HG03060 (cell line): ENCODE results near the gene DOCK1.

Experiments used
- ATAC-seq: cut with Tn5 transposase; IDR thresholded peaks from one replicate; pipeline ENCODE4 v1.9.1; 2021; ENCODE audit warnings: low read depth, moderate number of reproducible peaks; ENCODE audit not compliant: unreplicated experiment

Gene DOCK1

DNA sequence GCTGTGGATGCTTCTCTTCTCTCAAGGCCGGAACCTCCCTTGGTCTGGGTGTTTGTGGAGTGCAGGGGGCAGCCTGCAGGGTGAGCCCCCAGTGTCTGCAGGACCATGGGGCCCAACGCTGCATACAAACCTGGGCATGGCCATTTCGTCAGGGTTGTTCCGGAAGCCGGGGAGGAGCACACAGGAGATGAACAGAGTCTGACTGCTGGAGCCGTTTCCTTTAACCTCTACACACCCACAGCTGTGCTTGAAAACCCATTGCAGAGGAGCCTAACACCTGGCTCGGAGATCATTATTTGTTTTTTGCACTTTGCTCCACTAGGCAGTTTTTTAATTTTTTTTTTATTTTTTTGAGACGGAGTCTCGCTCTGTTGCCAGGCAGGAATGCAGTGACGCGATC is 458.8 kb downstream of the DOCK1 start:
- no peak for ATAC-seq

DNA sequence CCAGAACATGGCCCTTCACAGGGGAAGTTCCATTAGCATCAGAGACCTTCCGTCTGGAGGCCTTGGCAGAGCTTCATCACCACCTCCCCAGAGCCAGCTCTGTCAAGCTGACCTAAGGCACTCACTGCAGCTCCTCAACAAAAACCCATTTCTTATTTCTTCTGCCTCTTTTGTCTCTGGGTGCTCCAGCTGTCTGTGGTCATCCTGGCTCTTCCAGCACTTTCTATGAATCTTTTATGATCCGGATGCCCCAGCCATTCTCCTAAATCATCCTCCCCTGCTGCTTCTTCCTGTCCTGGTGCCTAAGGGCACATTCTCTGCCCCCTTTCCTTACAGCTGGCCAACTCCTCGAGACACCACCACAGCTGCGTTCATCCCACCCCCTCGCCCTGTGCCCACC is 462.9 kb downstream of the DOCK1 start:
- ATAC-seq, result no peak

GRCh38 chr10:127368929-127369328 is 463.7 kb downstream of the DOCK1 start:
- no peak for ATAC-seq

- ATAC-seq, result no peak
Observed at GRCh38 chr10:127370601-127371000, 465.4 kb downstream of the DOCK1 start.

- ATAC-seq, result no peak
Observed at GRCh38 chr10:127372361-127372760, 467.1 kb downstream of the DOCK1 start.

DNA sequence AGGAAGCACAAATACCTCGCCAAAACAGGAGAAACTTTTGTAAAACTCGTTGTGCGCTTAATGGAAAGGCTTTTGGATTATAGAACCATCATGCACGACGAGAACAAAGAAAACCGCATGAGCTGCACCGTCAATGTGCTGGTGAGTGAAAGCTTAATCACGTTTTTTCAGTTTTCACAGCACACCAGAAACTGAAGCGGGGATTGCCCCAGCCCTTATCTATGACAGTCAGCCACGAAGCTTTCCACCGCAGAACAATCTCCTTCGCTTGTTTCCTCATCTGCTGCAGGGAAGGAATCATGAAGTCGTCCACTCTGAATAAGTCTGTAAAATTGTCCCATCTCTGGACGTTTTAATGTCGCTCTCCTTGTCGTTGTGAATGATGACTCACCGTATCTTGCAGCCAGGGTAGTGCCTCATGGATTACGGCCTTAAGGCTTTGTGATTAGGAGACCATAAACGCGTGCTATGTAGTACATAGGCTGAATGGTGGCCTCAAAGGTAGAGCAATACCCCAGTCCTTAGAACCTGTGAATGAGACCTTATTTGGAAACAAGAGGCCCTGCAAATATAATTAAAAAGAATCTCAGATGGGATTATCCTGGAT is 468.9 kb downstream of the DOCK1 start:
- ATAC-seq, result no peak

GRCh38 chr10:127374901-127375300 is 469.7 kb downstream of the DOCK1 start:
- ATAC-seq, result no peak

GRCh38 chr10:127375461-127375860 is 470.2 kb downstream of the DOCK1 start:
- no peak for ATAC-seq

DNA sequence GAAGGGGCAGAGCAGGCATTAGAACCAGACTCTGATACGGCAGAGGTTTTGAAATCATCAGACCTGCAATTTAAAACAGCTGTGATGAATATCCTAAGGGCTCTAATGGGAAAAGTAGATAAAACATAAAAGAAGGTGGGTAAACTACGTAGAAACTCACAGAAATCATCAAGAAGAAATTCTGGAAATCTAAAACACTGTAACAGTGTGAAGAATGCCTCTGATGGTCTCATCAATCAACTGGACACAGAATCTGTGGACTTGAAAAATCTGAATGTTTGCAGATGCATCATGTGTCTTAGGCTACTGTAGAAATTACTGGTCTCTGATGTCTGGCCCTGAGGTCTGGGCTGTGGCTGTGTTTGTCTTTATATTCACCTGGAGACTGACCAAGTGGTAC is 470.8 kb downstream of the DOCK1 start:
- no peak for ATAC-seq

DNA sequence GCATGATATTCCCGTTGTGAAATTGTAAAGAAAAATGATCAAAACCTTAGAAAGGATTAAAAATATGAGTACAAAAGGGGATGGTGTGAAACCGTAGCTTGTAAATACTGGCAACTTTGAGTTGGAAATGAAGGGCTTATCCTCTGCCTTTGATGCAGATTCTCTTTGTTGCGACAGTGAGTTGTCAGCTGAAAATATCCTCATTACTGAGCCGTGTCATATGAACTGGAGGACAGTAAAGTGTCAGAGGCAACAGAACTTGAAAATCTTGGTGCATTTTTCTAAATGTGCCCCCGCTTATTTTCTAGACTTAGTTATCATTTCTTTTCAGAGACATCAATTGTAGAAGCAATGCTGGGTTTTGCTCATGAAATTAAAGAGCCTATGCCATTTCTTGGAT is 473.4 kb downstream of the DOCK1 start:
- ATAC-seq, result no peak

GRCh38 chr10:127384532-127384931 is 479.3 kb downstream of the DOCK1 start:
- ATAC-seq, result no peak

- ATAC-seq, result no peak
Observed at GRCh38 chr10:127385066-127385465, 479.8 kb downstream of the DOCK1 start.

GRCh38 chr10:127386606-127387327 is 481.5 kb downstream of the DOCK1 start:
- no peak for ATAC-seq

DNA sequence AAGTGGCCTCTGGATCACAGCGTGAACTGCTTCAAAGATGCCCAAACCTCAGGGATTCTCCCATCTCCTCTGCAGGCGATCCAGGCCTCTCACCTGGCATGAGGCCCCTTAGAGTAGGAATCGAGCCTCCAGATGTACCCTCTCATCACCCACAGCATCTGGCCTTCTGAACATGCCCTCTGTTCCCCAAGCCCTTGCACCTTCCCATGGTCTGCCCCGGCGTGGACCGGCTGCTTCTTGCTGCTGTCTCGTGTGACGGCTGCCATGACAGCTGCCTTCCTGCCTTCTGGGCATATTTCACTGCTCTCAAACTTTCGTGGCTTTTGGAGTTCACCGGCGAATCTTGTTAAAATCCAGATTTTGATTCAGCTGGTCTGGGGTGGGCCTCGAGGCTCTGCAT is 486.6 kb downstream of the DOCK1 start:
- ATAC-seq, result no peak

DNA sequence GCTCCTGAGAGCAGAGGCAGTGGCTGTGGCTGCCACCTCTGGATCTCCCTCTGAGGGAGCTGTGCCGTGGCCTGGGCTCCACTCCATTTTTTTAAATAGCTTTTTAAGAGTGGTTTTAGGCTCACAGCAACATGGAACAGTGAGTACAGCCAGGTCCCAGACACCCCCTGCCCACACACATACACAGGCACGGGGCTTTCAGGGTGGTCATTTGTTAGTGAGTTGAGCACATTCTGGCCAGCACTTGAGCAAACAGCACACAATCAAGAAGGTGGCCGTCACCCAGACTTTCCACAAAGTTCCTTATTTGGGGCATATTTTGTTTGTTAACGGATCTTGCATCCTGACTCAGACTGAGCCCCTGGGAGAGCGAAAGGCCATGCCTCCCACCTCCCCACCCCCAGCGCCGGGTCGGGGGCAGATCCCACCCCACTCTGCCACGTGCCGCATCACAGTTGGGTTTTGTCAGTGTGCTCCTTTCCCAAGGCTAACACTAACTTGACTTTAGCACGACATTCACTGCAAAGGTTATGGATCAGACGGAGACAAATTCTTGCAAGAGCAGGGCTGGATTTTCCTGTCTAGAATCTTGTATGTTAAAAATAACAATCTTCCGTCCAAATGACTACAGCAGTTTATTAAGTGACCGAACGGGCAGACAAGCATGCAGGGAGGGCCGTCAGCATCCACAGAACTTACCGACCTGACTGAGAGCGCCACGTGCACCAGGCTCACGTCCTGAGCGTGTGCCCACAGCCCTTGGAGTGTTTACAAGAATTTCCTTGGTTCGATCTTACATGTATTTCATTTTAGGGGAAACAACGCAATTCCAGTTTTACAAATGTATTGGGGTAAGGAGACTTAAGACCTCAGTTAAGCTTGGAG is 487.4 kb downstream of the DOCK1 start:
- ATAC-seq, result no peak

DNA sequence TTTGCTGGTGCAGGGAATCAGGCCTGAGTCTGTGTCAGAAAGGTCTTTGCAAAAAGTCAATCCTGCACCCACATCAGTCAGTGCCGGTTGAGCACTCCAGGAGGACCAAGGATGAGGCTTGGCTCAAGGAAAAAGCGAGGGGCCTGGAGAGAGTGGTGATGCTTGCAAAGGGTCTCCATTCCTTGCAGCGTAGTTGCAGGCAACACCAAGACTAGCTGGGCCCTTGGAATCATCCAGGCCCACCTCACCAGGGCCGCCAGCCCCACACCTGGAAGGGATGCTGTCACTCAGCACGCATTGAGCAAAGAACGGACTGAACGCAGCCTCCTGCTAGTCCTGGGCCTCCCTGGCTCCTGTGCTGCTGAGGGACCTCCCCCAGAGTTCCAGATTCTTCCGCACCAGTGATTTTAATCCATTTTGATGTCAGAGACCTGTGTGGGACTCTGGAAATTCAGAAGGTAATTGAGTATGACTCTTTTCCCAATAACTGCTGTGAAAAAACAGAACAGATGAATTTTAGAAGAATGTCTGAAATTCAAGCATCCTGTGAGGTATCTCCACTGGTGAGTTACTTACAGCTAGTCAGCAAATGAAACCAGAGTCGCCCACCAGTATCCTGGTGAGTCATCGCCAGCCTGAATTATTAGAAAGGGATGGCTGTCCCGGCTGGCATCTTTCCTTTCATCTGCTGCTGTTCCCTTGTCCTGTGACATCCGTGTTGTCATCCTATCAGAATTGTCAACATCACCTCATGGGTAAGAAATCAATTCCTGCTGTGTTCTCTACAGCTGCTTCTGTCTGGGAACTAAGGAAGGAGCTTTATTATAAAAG is 493.1 kb downstream of the DOCK1 start:
- no peak for ATAC-seq

GRCh38 chr10:127398971-127399365 is 493.7 kb downstream of the DOCK1 start:
- no peak for ATAC-seq

GRCh38 chr10:127399668-127400067 is 494.4 kb downstream of the DOCK1 start:
- no peak for ATAC-seq

GRCh38 chr10:127400216-127400615 is 495.0 kb downstream of the DOCK1 start:
- no peak for ATAC-seq

DNA sequence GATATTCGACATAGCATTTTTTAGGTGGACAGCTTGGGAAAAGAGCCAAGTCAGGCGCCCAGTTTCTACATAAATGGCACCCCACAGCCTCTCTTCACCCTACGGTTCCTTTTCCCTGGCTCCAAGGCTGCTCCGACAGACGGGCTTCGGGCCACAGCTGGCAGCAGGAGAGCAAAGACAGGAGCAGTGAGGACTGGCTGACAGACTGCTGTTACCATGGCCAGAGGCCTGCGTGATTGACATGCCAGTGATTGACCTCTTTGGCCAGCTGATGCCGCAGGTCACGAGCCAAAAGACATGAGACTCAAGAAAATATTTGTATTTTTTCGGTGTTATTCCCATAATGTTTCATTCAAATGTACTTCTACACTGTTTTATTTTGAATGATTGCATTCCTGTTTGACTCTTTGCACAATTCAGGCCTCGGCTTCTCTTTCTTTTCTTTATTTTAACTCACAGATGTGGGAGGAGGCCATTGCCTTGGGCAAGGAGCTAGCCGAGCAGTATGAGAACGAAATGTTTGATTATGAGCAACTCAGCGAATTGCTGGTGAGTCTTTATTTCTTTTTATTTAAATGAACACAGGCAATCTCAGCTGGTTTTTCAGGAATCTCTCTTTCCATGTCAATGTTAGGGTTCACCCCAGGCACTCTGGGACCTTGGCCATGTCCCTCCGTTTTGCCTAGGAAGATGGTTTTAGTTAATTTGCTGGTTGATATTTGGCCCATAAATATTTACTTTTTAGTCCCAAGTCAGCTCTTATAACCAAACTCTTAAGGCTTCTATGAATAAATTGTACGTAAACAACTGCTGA is 497.6 kb downstream of the DOCK1 start:
- no peak for ATAC-seq
